Panc1 (cell line): Measurements from ENCODE around the gene HSF5. TPM values are rescaled to one million over a fixed set of nuclear protein-coding genes. Genes with fewer than 3 reads are reported as not detected.

ENCODE experiments used
- ATAC-seq: fragments of 200-7000 bp; cut with Tn5 transposase; 2 replicates; pipeline ENCODE4 v1.9.1; 2020; ENCODE audit warnings: mild to moderate bottlenecking, moderate library complexity
- BruUV-seq: library from RNA; stranded (reverse); fragments of 400-500 nt; replicated peaks from 2 replicates; lab custom pipeline; 2021; lab: Mats Ljungman, UMichigan
- CTCF ChIA-PET: fragments of 300-600 bp; sonication (Branson Sonifier 250); formaldehyde crosslinking; loops from one replicate; lab custom pipeline; 2022; ENCODE audit warnings: antibody characterized with exemption; lab: Charles Lee
- POLR2A ChIA-PET: fragments of 300-600 bp; sonication (Branson Sonifier 250); formaldehyde crosslinking; loops from one replicate; lab custom pipeline; 2022; ENCODE audit warnings: antibody characterized with exemption; lab: Charles Lee
- DNase-seq: peaks from one replicate; pipeline ENCODE4 v3.0.0-alpha.2; 2010; ENCODE audit warnings: low read depth, low spot score
- H3K27ac ChIP-seq: 2 replicates; pipeline ENCODE4 v1.5.1; 2011; ENCODE audit warnings: mild to moderate bottlenecking, low read length, inconsistent platforms
- H3K27me3 ChIP-seq: fragments of 200-500 bp; sonication (Bioruptor generic); 2 replicates; pipeline ENCODE4 v1.6.0; 2014; ENCODE audit warnings: low read length, inconsistent platforms; ENCODE audit not compliant: control insufficient read depth, insufficient read depth
- H3K36me3 ChIP-seq: fragments of 200-500 bp; sonication (Bioruptor generic); 2 replicates; pipeline ENCODE4 v1.5.1; 2014; ENCODE audit warnings: inconsistent platforms, mild to moderate bottlenecking, low read length, moderate library complexity; ENCODE audit not compliant: control insufficient read depth, insufficient read depth
- H3K4me1 ChIP-seq: 2 replicates; pipeline ENCODE4 v1.5.1; 2011; ENCODE audit warnings: inconsistent platforms, mild to moderate bottlenecking, low read length, moderate library complexity; ENCODE audit not compliant: control insufficient read depth, insufficient read depth
- H3K4me3 ChIP-seq, 2 experiments: 2 replicates each; pipeline ENCODE4 v1.5.1; 2011 to 2012; ENCODE audit warnings: low read depth in 2 of 2, low read length in 2 of 2, mild to moderate bottlenecking in 2 of 2, inconsistent platforms in 1 of 2, moderate library complexity in 1 of 2
- H3K9me3 ChIP-seq: fragments of 200-500 bp; sonication (Bioruptor generic); 2 replicates; pipeline ENCODE4 v1.5.1; 2014; ENCODE audit warnings: low read depth, mild to moderate bottlenecking, inconsistent platforms, low read length, moderate library complexity; ENCODE audit not compliant: control insufficient read depth, insufficient read depth
- POLR2AphosphoS5 ChIP-seq: IDR thresholded peaks from 2 replicates; pipeline ENCODE4 v1.6.1; 2012; ENCODE audit warnings: mild to moderate bottlenecking, low read depth, low read length, moderate library complexity
- SIN3A ChIP-seq: IDR thresholded peaks from 2 replicates; pipeline ENCODE4 v1.6.1; 2012; ENCODE audit warnings: low read depth, mild to moderate bottlenecking, low read length, moderate library complexity, borderline replicate concordance; ENCODE audit not compliant: insufficient read depth
- TCF7L2 ChIP-seq: IDR thresholded peaks from 2 replicates; pipeline ENCODE4 v1.6.1; 2011; ENCODE audit warnings: mild to moderate bottlenecking, low read depth, low read length, inconsistent platforms
- in situ Hi-C: cut with HindIII; loops from 2 replicates; pipeline ENCODE4 v1.10.0; 2016; ENCODE audit warnings: low sequenced_read_pairs, low pct_unique_long_range_greater_than_20kb
- intact Hi-C: fragments of 100-400 bp; cut with micrococcal nuclease; formaldehyde crosslinking; loops from one replicate; pipeline ENCODE4 v1.10.0; 2022; ENCODE audit not compliant: unreplicated experiment
- total RNA-seq: library from RNA; stranded (reverse); gene quantifications from one replicate; pipeline ENCODE4 v1.2.1, GENCODE V29; 2021; ENCODE audit not compliant: unreplicated experiment
- TF ChIP-seq, protein P1 (sequence below), 2 experiments: IDR thresholded peaks; 2 replicates each; pipeline ENCODE4 v1.6.1; 2011 to 2012; ENCODE audit warnings: low read depth in 2 of 2, control low read depth in 1 of 2, low read length in 1 of 2, mild to moderate bottlenecking in 1 of 2, moderate library complexity in 1 of 2; ENCODE audit not compliant: insufficient read depth in 1 of 2
- TF ChIP-seq, protein P2 (sequence below): fragments of 450-650 bp; IDR thresholded peaks from 2 replicates; pipeline ENCODE4 v1.5.1; 2017; ENCODE audit warnings: mild to moderate bottlenecking

The HSF5 gene
- total RNA-seq, 1 experiment from 2014 or later = not detected

DNA sequence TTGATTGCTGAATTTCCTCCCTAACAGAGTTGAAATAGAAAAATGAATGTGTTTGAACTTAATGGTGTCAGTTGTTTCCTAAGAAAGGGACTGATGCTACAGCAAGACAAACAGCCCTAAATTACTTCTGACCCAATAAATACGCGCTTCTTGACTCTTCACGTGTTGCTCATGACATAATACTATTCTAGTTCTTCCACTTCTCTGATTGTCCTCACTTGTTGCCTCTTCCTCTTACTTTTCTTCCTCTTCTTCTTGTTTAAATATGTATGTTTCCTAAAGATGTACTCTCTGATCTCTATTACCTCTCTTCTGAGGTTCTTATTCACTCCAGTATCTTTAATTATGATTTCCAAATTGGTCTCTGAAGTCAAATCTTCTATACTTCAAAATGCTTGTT, 103.3 kb downstream of the HSF5 start:
- ChIA-PET POLR2A (no interaction called here), CTCF (no interaction called here)
- BruUV-seq = no TSS peak
- H3K36me3 ChIP-seq = no peaks in the 10 kb centered on the region
- TF ChIP-seq SIN3A = no peak
- TF ChIP-seq, protein P1, sequence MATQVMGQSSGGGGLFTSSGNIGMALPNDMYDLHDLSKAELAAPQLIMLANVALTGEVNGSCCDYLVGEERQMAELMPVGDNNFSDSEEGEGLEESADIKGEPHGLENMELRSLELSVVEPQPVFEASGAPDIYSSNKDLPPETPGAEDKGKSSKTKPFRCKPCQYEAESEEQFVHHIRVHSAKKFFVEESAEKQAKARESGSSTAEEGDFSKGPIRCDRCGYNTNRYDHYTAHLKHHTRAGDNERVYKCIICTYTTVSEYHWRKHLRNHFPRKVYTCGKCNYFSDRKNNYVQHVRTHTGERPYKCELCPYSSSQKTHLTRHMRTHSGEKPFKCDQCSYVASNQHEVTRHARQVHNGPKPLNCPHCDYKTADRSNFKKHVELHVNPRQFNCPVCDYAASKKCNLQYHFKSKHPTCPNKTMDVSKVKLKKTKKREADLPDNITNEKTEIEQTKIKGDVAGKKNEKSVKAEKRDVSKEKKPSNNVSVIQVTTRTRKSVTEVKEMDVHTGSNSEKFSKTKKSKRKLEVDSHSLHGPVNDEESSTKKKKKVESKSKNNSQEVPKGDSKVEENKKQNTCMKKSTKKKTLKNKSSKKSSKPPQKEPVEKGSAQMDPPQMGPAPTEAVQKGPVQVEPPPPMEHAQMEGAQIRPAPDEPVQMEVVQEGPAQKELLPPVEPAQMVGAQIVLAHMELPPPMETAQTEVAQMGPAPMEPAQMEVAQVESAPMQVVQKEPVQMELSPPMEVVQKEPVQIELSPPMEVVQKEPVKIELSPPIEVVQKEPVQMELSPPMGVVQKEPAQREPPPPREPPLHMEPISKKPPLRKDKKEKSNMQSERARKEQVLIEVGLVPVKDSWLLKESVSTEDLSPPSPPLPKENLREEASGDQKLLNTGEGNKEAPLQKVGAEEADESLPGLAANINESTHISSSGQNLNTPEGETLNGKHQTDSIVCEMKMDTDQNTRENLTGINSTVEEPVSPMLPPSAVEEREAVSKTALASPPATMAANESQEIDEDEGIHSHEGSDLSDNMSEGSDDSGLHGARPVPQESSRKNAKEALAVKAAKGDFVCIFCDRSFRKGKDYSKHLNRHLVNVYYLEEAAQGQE (IDR thresholded peaks at IDR 0.05; ENCODE audit: insufficient read depth in 1 of 2, low read depth in 2 of 2, low read length in 1 of 2) = no peak
- no peak for TF ChIP-seq TCF7L2
- no peak for TF ChIP-seq POLR2AphosphoS5
- TF ChIP-seq, protein P2, sequence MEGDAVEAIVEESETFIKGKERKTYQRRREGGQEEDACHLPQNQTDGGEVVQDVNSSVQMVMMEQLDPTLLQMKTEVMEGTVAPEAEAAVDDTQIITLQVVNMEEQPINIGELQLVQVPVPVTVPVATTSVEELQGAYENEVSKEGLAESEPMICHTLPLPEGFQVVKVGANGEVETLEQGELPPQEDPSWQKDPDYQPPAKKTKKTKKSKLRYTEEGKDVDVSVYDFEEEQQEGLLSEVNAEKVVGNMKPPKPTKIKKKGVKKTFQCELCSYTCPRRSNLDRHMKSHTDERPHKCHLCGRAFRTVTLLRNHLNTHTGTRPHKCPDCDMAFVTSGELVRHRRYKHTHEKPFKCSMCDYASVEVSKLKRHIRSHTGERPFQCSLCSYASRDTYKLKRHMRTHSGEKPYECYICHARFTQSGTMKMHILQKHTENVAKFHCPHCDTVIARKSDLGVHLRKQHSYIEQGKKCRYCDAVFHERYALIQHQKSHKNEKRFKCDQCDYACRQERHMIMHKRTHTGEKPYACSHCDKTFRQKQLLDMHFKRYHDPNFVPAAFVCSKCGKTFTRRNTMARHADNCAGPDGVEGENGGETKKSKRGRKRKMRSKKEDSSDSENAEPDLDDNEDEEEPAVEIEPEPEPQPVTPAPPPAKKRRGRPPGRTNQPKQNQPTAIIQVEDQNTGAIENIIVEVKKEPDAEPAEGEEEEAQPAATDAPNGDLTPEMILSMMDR = no peak
- H3K27ac ChIP-seq = no peak overlapping the region
- peaks cover 8% of the 10 kb centered on the region for H3K4me1 ChIP-seq
- H3K9me3 ChIP-seq = no peaks in the 10 kb centered on the region
- intact Hi-C loops = no loop called here
- H3K27me3 ChIP-seq = no peaks in the 10 kb centered on the region; the same call in 1 of the 2 replicates
- no peak for DNase-seq
- no peak overlapping the region for H3K4me3 ChIP-seq
- no peak for ATAC-seq
- in situ Hi-C loops = no loop called here

DNA sequence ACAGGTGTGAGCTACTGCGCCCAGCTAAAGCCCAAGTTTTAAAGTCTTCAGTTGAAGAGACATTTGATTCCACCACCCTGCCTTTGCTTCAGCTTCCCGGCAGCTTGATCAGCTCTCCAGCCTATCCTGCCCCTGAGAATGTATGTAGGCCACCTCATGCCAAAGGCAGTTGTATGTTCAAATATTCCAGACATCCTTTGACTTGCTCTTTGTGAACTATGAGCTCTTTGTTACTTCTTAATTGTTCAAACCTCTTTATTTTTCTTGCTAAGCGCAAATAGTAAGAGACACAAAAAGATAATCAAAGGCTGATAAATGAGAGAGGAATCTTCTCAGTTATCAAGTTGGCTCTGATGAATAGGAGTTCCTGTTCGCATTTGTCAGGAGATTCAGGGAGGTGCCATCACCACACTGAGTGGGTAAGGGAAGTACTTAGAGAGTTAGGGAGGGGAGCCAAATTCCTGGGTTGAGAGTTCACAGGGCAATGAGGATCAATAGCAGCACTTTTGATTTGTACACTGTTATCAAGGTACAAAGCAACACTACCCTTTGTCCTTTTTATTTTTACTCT, 104.2 kb downstream of the HSF5 start:
- POLR2A ChIA-PET = no interaction called here

More for the DNA sequence above, 104.2 kb downstream of the HSF5 start:
- intact Hi-C loops (no loop called here), in situ Hi-C loops (no loop called here)
- CTCF ChIA-PET = no interaction called here
- ATAC-seq (no peak), DNase-seq (no peak)
- BruUV-seq = no TSS peak
- no peak overlapping the region for H3K4me3 ChIP-seq
- peaks cover 8% of the 10 kb centered on the region for H3K4me1 ChIP-seq
- H3K27ac ChIP-seq = no peak overlapping the region
- TF ChIP-seq SIN3A (no peak), TCF7L2 (no peak), POLR2AphosphoS5 (no peak)
- TF ChIP-seq, protein P1 (IDR thresholded peaks at IDR 0.05; ENCODE audit: insufficient read depth in 1 of 2, low read depth in 2 of 2, low read length in 1 of 2) = no peak
- H3K36me3 ChIP-seq = no peaks in the 10 kb centered on the region
- H3K9me3 ChIP-seq = no peaks in the 10 kb centered on the region
- H3K27me3 ChIP-seq = no peaks in the 10 kb centered on the region
